Lung (tissue), 12 donors: ENCODE results near the gene RGCC. TPM values are rescaled to one million over a fixed set of nuclear protein-coding genes. Genes with fewer than 3 reads are reported as not detected.

Source experiments
- ATAC-seq: fragments of 200-7000 bp; cut with Tn5 transposase; one replicate; pipeline ENCODE4 v1.9.1; 2020; ENCODE audit warnings: moderate number of reproducible peaks; ENCODE audit not compliant: insufficient read depth, low FRiP score
- DNase-seq, 3 donors: peaks; one replicate each; pipeline ENCODE4 v3.0.0-alpha.2; 2013 to 2017
- H3K27ac ChIP-seq, 2 donors: one replicate each; pipeline ENCODE4 v1.5.1; 2013; ENCODE audit warnings: mild to moderate bottlenecking in 2 of 2, moderate library complexity in 2 of 2, control low read depth in 1 of 2, inconsistent platforms in 1 of 2, low read depth in 1 of 2, low read length in 1 of 2
- H3K27me3 ChIP-seq, 3 donors: one replicate each; pipeline ENCODE4 v1.5.1; 2013; ENCODE audit warnings: low read length in 2 of 3; ENCODE audit not compliant: control insufficient read depth in 3 of 3, insufficient read depth in 3 of 3
- H3K36me3 ChIP-seq, 4 donors: one replicate each; pipeline ENCODE4 v1.5.1; 2013; ENCODE audit warnings: low read length in 4 of 4, mild to moderate bottlenecking in 1 of 4, moderate library complexity in 1 of 4; ENCODE audit not compliant: control insufficient read depth in 4 of 4, insufficient read depth in 4 of 4
- H3K4me1 ChIP-seq, 5 donors: one replicate each; pipeline ENCODE4 v1.5.1; 2013; ENCODE audit warnings: low read length in 5 of 5, mild to moderate bottlenecking in 2 of 5, moderate library complexity in 1 of 5; ENCODE audit not compliant: control insufficient read depth in 5 of 5, insufficient read depth in 5 of 5
- H3K4me3 ChIP-seq: one replicate; pipeline ENCODE4 v1.5.1; 2013; ENCODE audit warnings: mild to moderate bottlenecking, control low read depth, moderate library complexity
- H3K9ac ChIP-seq, 2 donors: one replicate each; pipeline ENCODE4 v1.5.1; 2013; ENCODE audit warnings: low read length in 2 of 2, control low read depth in 1 of 2; ENCODE audit not compliant: insufficient read depth in 1 of 2
- H3K9me3 ChIP-seq, 4 donors: one replicate each; pipeline ENCODE4 v1.5.1; 2013; ENCODE audit warnings: low read length in 3 of 4, mild to moderate bottlenecking in 1 of 4, moderate library complexity in 1 of 4; ENCODE audit not compliant: control insufficient read depth in 4 of 4, insufficient read depth in 3 of 4
- CTCF ChIP-seq: IDR thresholded peaks from 2 replicates; pipeline ENCODE4 v1.5.1; 2012; ENCODE audit warnings: mild to moderate bottlenecking; ENCODE audit errors: control extremely low read depth, extremely low read depth
- WGBS, 2 donors: extraction: QIAGEN DNeasy Blood & Tissue Kit; methylation state at CpG; one replicate each; pipeline ENCODE4 v1.1.7; 2013; 5-methylcytosine and 5-hydroxymethylcytosine counted together
- polyA plus RNA-seq, 2 donors: library from polyadenylated mRNA; stranded (reverse); fragments of 200-250 nt; gene quantifications; one replicate each; pipeline ENCODE4 v1.2.1, GENCODE V29; 2013
- total RNA-seq, 2 donors: library from RNA; depleted of rRNA in 1 of 2; stranded (reverse); fragments of >200 nt in 1 of 2; gene quantifications; one replicate each; pipeline ENCODE4 v1.2.1, GENCODE V29; 2014 to 2021
- donor health status: control.
- donor health status: control.
- donor health status: Bipolar disorder and iron deficiency.
- donor health status: healthy.
- donor health status: DM: yes; HTN: yes; CAD: no.

Gene RGCC
- total and polyA plus RNA-seq, 4 donors, result 167 to 359 (median 292) TPM

GRCh38 chr13:41454170-41454569, 3.2 kb upstream of the RGCC start:
- no peak overlapping the region for H3K9ac ChIP-seq
- WGBS, 2 donors, result 95 to 97% methylated on average over 22 of the region's 22 CpGs
- H3K4me1 ChIP-seq, result peaks cover 0 to 15% (median 0%) of the 10 kb centered on the region in 5 donors
- DNase-seq (no peak), ATAC-seq (no peak)
- no peak overlapping the region for H3K4me3 ChIP-seq
- no peak overlapping the region for H3K27ac ChIP-seq
- peaks cover 0 to 2% (median 0%) of the 10 kb centered on the region in 3 donors for H3K27me3 ChIP-seq
- H3K36me3 ChIP-seq, result peaks cover 0 to 6% (median 0%) of the 10 kb centered on the region in 4 donors
- no peak for TF ChIP-seq CTCF
- peaks cover 0 to 3% (median 2%) of the 10 kb centered on the region in 4 donors for H3K9me3 ChIP-seq

DNA sequence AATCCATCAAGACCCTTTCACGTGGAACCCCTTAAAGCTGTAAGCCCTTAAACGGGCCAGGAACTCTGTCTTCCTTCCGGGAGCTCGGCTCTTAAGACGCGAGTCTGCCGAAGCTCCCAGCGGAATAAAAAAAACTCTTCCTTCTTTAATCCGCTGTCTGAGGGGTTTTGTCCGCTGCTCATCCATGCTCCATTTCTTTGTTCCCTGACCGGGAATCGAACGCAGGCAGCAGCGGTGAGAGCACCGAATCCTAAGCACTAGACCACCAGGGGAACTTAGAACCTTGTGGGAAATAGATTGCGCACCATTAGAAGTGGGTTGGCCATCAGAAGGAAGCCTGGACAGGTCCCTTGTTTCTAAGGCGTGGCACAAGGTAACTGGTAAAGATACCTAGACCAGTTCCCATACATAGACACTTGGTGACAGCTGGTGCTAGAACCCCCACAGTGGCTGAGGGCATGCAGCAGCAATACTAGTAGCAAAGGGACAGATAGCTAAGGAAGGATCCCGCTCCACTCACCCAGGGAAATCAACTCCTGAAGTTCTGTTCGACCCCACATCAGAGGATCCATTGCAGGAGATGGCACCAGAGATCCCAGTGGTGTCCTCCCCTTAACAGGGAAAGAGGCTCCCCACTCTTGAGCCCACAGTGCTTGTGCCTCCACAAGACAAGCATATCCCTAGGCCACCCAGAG, 1.5 kb upstream of the RGCC start:
- H3K36me3 ChIP-seq, result peaks cover 0 to 6% (median 3%) of the 10 kb centered on the region in 4 donors
- H3K9me3 ChIP-seq, result peaks cover 0 to 3% (median 0%) of the 10 kb centered on the region in 4 donors
- no peak overlapping the region for H3K4me3 ChIP-seq
- 51 to 60% methylated on average over 19 of the region's 19 CpGs for WGBS, 2 donors
- no peak for TF ChIP-seq CTCF
- peaks cover 0 to 2% (median 0%) of the 10 kb centered on the region in 3 donors for H3K27me3 ChIP-seq
- H3K4me1 ChIP-seq, result peaks cover 0 to 27% (median 11%) of the 10 kb centered on the region in 5 donors
- no peak overlapping the region for H3K27ac ChIP-seq
- ATAC-seq, result no peak
- H3K9ac ChIP-seq, result no peak overlapping the region
- DNase-seq, result peak in 1 of 3 donors; percentile 15

- H3K27ac ChIP-seq, result peak overlapping the region; percentile 77 to 97
- no peak for ATAC-seq
- no peak for TF ChIP-seq CTCF
- 0 to 1% methylated on average over 45 to 56 of the region's 56 CpGs for WGBS, 2 donors
- peak overlapping the region; percentile 96 for H3K4me3 ChIP-seq
- peaks cover 0 to 3% (median 0%) of the 10 kb centered on the region in 4 donors for H3K9me3 ChIP-seq
- peaks cover 0 to 13% (median 6%) of the 10 kb centered on the region in 4 donors for H3K36me3 ChIP-seq
- H3K9ac ChIP-seq, result peak overlapping the region; percentile 51 to 71
- peaks cover 0 to 27% (median 11%) of the 10 kb centered on the region in 5 donors for H3K4me1 ChIP-seq
- DNase-seq, result peak in 2 of 3 donors; percentile 18 to 31
- peaks cover 0 to 2% (median 0%) of the 10 kb centered on the region in 3 donors for H3K27me3 ChIP-seq
These were observed 338 bp downstream of the RGCC start for GRCh38 chr13:41457589-41458186.
